GM21786 (cell line): Measurements from ENCODE around the gene WDR77.

Source experiments
- ATAC-seq: cut with Tn5 transposase; IDR thresholded peaks from one replicate; pipeline ENCODE4 v1.9.1; 2021; ENCODE audit not compliant: unreplicated experiment

WDR77 gene

GRCh38 chr1:111470596-111470995 lies 21.5 kb upstream of the WDR77 start:
- ATAC-seq, result no peak

- ATAC-seq, result no peak
These were observed 20.5 kb upstream of the WDR77 start for GRCh38 chr1:111469539-111469938.

GRCh38 chr1:111468717-111469100 lies 19.7 kb upstream of the WDR77 start:
- no peak for ATAC-seq

GRCh38 chr1:111467865-111468716 lies 19.0 kb upstream of the WDR77 start:
- ATAC-seq, result no peak

GRCh38 chr1:111466480-111466879 lies 17.4 kb upstream of the WDR77 start:
- ATAC-seq, result no peak

- ATAC-seq, result no peak
These were observed 16.7 kb upstream of the WDR77 start for GRCh38 chr1:111465754-111466153.

GRCh38 chr1:111463029-111463683 lies 14.1 kb upstream of the WDR77 start:
- no peak for ATAC-seq

GRCh38 chr1:111462370-111463028 lies 13.4 kb upstream of the WDR77 start:
- no peak for ATAC-seq

GRCh38 chr1:111461765-111462164 lies 12.7 kb upstream of the WDR77 start:
- no peak for ATAC-seq

GRCh38 chr1:111455642-111456031 lies 6.6 kb upstream of the WDR77 start:
- ATAC-seq, result no peak

GRCh38 chr1:111454859-111455641 lies 6.0 kb upstream of the WDR77 start:
- peak; percentile 71 for ATAC-seq

GRCh38 chr1:111453706-111454105 lies 4.7 kb upstream of the WDR77 start:
- ATAC-seq, result no peak

- ATAC-seq, result no peak
These were observed 3.5 kb upstream of the WDR77 start for GRCh38 chr1:111452581-111452980.

- ATAC-seq, result no peak
These were observed 1.1 kb upstream of the WDR77 start for GRCh38 chr1:111450185-111450584.

GRCh38 chr1:111449703-111450017 lies 604 bp upstream of the WDR77 start:
- ATAC-seq, result no peak

GRCh38 chr1:111448482-111448917 lies 556 bp downstream of the WDR77 start:
- ATAC-seq, result no peak

GRCh38 chr1:111446967-111447892 lies 1.8 kb downstream of the WDR77 start:
- ATAC-seq, result no peak

GRCh38 chr1:111446546-111446945 lies 2.5 kb downstream of the WDR77 start:
- no peak for ATAC-seq

- no peak for ATAC-seq
These were observed 5.0 kb downstream of the WDR77 start for GRCh38 chr1:111444031-111444430.

- no peak for ATAC-seq
These were observed 6.6 kb downstream of the WDR77 start for GRCh38 chr1:111442457-111442856.
